ENCODE measurements around the gene GP1BB. TPM values are rescaled to one million over a fixed set of nuclear protein-coding genes. Genes with fewer than 3 reads are reported as not detected.
"Not testable (repeated sequence)": the region's sequence is repeated elsewhere in the genome, so short reads cannot be mapped to it uniquely, and the experiment has no call there.

Gene GP1BB
- total RNA-seq (2012; rRNA removed), result 1.3 TPM in 1 of 2 replicates, not detected in the other

DNA sequence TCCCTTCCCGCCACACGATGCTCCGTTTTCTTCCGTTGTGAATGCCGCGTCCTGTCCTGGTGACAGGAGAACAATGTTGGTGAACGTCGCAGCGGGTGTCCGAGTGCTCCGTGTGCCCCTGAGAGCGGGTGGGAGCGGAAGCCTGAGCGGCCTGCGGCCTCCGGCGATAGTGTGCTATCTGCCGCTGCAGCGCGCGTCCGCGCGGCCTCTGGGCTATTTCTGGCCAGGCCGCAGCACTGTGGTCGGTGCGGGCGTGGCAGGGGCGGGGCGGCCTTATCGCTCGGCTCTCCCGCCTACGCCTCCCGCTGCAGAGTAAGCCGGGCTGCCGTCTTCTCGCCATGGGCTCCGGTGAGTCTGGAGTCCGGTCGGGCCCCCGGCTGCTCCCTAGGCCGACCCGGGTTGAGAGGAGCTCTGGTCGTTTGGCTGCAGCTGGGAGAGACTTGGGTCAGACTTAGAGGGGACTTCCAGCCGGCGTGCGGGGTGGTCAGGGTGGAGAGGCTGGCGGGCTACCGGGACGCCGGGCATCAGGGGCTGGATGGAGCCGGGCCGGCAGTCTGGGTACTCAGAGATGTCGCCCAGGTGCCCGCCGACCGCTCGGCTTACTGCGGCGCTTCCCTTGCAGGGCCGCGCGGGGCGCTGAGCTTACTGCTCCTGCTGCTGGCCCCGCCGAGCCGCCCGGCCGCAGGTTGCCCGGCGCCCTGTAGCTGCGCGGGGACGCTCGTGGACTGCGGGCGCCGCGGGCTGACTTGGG is at the start of gene GP1BB:
GP1BB (plus strand) TSS at position 308 of the 751 bp plus-strand sequence; CDS start at position 339, 31 bp downstream.
- Histone ChIP-seq H3K9me3 (replicated peaks; ENCODE audit: low read length) (no peaks in the 10 kb centered on the region), H3K9ac (ENCODE audit: low read depth, low read length) (no peak within 1 kb of the TSS), H3K4me2 (ENCODE audit: low read length) (no peak within 1 kb of the TSS), H3K4me3 (ENCODE audit: low read length) (no peak within 1 kb of the TSS), H3K27me3 (ENCODE audit: control insufficient read depth, insufficient read depth, low read length) (no peaks in the 10 kb centered on the region), H3K36me3 (ENCODE audit: insufficient read depth, low read length) (peaks cover 15% of the 10 kb centered on the region), H3K4me1 (ENCODE audit: control insufficient read depth, insufficient read depth, low read length) (peaks cover 5% of the 10 kb centered on the region)

DNA sequence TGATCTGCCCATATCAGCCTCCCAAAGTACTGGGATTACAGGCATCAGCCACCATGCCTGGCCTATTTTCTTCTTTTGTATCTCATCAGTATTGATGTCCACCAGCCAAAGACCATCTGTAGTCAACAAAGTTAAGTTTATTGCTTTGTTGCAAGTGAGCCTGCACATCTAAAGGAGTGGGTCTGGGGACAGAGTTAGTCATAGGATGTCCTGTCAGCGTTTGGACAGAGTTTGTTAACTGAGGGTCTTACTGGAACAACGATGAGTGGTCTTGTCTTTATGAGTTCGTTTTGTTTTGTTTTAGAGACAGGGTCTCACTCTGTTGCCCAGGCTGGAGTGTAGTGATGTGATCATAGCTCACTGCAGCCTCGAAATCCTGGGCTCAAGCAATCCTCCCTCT is 49.7 kb upstream of the GP1BB start:
- Histone ChIP-seq H3K4me3 (ENCODE audit: low read length) (no peak overlapping the region), H3K9ac (ENCODE audit: low read depth, low read length) (no peak overlapping the region), H3K4me2 (ENCODE audit: low read length) (no peak overlapping the region), H3K4me1 (ENCODE audit: control insufficient read depth, insufficient read depth, low read length) (peaks cover 6% of the 10 kb centered on the region), H3K27me3 (ENCODE audit: control insufficient read depth, insufficient read depth, low read length) (peaks cover 21% of the 10 kb centered on the region), H3K9me3 (replicated peaks; ENCODE audit: low read length) (peaks cover 5% of the 10 kb centered on the region), H3K36me3 (ENCODE audit: insufficient read depth, low read length) (no peaks in the 10 kb centered on the region)

DNA sequence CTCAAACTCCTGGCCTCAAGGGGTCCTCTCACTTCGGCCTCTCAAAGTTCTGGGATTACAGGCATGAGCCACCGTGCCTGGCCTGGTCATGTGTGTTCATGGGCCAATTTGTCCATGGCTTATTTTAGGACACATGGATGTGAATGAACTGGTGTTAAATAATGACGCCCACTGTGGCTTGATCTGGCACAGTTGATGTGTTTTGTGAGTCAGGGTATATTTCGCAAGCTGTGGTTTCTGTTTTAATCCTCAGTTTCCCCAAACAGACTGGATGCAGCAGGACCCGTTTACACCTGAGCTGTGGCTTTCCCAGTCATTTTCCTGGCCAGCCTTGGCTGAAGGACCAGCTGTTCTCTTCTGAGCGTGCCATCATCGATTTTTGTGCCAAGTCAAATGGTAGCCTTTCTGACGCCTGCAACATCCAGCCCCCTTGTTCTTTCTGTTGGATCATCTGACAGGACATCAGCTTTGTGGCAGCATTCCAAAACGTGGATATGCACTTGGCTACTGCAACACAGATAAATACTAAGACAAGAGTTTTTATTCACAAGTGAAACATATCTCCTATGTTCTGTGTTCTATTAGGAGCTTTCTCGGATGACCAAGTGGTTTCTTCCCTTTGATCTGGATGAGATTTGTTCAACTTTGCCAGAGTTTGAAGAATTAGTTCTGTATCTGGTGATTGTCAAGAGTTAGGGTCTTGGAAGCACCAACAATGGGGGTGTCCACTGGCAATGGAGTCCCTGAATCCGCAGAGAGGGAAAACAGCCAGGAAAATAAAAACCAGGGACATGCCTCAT is 49.0 kb upstream of the GP1BB start:
- H3K9me3 ChIP-seq (replicated peaks; ENCODE audit: low read length), result peaks cover 5% of the 10 kb centered on the region
- no peak overlapping the region for H3K4me2 ChIP-seq (ENCODE audit: low read length)
- H3K36me3 ChIP-seq (ENCODE audit: insufficient read depth, low read length), result no peaks in the 10 kb centered on the region
- peaks cover 21% of the 10 kb centered on the region for H3K27me3 ChIP-seq (ENCODE audit: control insufficient read depth, insufficient read depth, low read length)
- no peak overlapping the region for H3K9ac ChIP-seq (ENCODE audit: low read depth, low read length)
- peaks cover 6% of the 10 kb centered on the region for H3K4me1 ChIP-seq (ENCODE audit: control insufficient read depth, insufficient read depth, low read length)
- H3K4me3 ChIP-seq (ENCODE audit: low read length), result no peak overlapping the region

DNA sequence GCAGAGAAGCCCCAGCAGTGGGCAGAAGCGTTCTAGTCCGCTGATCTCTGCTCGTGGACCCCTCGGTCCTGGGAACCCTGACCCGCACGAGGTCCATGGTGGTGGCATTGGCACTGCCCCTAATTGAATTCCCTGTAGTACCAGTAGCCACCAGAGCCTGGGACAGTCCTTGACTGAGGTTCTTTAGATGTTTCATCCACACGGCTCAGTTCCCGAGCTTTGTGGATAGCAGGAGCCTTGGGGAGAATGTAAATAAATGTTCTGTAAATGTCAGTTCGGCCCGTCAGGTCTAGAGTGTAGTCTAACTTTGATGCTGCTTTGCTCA is 48.4 kb upstream of the GP1BB start:
- no peak overlapping the region for H3K9ac ChIP-seq (ENCODE audit: low read depth, low read length)
- no peak overlapping the region for H3K4me2 ChIP-seq (ENCODE audit: low read length)
- H3K9me3 ChIP-seq (replicated peaks; ENCODE audit: low read length), result peaks cover 5% of the 10 kb centered on the region
- no peak overlapping the region for H3K4me3 ChIP-seq (ENCODE audit: low read length)
- no peaks in the 10 kb centered on the region for H3K36me3 ChIP-seq (ENCODE audit: insufficient read depth, low read length)
- H3K4me1 ChIP-seq (ENCODE audit: control insufficient read depth, insufficient read depth, low read length), result peaks cover 6% of the 10 kb centered on the region
- peaks cover 23% of the 10 kb centered on the region for H3K27me3 ChIP-seq (ENCODE audit: control insufficient read depth, insufficient read depth, low read length)

DNA sequence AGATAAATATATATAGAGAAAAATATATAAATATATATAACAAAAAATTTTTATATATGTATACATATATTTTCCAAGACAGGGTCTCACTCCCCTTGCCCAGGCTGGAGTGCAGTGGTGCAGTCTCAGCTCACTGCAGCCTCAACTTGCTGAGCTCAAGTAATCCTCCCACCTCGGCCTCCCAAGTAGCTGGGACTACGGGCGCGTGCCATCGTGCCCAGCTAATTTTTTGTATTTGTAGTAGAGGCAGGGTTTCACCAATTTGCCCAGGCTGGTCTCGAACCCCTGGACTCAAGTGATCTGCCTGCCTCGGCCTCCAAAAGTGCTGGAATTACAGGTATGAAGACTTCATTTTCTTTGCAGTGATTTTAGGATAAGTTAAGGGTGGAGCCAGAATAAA is 47.9 kb upstream of the GP1BB start:
- peaks cover 28% of the 10 kb centered on the region for H3K27me3 ChIP-seq (ENCODE audit: control insufficient read depth, insufficient read depth, low read length)
- no peak overlapping the region for H3K4me3 ChIP-seq (ENCODE audit: low read length)
- no peak overlapping the region for H3K9ac ChIP-seq (ENCODE audit: low read depth, low read length)
- H3K36me3 ChIP-seq (ENCODE audit: insufficient read depth, low read length), result no peaks in the 10 kb centered on the region
- peaks cover 6% of the 10 kb centered on the region for H3K4me1 ChIP-seq (ENCODE audit: control insufficient read depth, insufficient read depth, low read length)
- H3K9me3 ChIP-seq (replicated peaks; ENCODE audit: low read length), result peaks cover 5% of the 10 kb centered on the region
- no peak overlapping the region for H3K4me2 ChIP-seq (ENCODE audit: low read length)

DNA sequence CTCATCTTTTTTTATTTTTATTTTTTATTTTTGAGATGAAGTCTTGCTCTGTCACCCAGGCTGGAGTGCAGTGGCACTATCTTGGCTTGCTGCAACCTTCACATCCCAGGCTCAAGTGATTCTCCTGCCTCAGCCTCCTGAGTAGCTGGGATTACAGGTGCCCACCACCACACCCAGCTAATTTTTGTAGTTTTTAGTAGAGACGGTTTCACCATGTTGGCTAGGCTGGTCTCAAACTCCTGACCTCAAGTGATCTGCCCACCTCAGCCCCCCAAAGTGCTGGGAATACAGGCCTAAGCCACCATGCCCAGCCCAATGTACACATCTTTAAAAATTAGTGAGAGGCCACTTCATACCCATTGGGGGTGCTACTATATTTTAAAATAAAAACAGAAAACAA is 46.9 kb upstream of the GP1BB start:
- not testable (repeated sequence) for H3K9me3 ChIP-seq (replicated peaks; ENCODE audit: low read length); H3K36me3 ChIP-seq (ENCODE audit: insufficient read depth, low read length); H3K9ac ChIP-seq (ENCODE audit: low read depth, low read length); H3K4me3 ChIP-seq (ENCODE audit: low read length); H3K4me2 ChIP-seq (ENCODE audit: low read length); H3K4me1 ChIP-seq (ENCODE audit: control insufficient read depth, insufficient read depth, low read length)
- peaks cover 28% of the 10 kb centered on the region for H3K27me3 ChIP-seq (ENCODE audit: control insufficient read depth, insufficient read depth, low read length)

DNA sequence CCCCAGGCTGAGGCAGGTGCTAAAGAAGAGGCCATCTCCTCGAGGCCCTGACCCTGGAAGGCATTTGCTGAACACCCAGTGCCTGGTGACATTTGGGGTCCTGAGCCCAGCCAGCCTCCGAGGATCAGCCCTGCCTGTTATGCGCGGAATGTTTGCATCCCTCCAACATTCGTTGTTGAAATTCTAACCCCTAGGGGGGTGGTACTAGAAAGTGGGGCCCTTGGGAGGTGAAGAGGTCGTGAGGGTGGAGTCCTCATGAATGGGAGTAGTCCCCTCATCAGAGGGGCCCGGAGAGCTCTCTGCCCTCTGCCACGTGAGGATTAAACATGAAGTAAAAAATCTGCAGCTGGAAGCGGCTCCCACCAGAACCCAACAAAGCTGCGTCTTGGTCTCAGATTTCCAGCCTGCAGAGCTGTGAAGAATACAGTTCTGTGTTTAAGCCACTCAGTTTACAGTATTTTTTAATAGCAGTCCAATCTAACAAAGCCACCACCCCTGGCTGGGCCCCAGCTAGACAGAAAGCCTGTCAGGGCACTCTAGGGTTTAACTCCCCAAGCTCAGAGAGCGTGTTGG is 44.3 kb upstream of the GP1BB start:
- Histone ChIP-seq H3K27me3 (ENCODE audit: control insufficient read depth, insufficient read depth, low read length) (peaks cover 46% of the 10 kb centered on the region), H3K9ac (ENCODE audit: low read depth, low read length) (no peak overlapping the region), H3K36me3 (ENCODE audit: insufficient read depth, low read length) (no peaks in the 10 kb centered on the region), H3K4me1 (ENCODE audit: control insufficient read depth, insufficient read depth, low read length) (peaks cover 4% of the 10 kb centered on the region), H3K4me3 (ENCODE audit: low read length) (no peak overlapping the region), H3K9me3 (replicated peaks; ENCODE audit: low read length) (no peaks in the 10 kb centered on the region), H3K4me2 (ENCODE audit: low read length) (no peak overlapping the region)

DNA sequence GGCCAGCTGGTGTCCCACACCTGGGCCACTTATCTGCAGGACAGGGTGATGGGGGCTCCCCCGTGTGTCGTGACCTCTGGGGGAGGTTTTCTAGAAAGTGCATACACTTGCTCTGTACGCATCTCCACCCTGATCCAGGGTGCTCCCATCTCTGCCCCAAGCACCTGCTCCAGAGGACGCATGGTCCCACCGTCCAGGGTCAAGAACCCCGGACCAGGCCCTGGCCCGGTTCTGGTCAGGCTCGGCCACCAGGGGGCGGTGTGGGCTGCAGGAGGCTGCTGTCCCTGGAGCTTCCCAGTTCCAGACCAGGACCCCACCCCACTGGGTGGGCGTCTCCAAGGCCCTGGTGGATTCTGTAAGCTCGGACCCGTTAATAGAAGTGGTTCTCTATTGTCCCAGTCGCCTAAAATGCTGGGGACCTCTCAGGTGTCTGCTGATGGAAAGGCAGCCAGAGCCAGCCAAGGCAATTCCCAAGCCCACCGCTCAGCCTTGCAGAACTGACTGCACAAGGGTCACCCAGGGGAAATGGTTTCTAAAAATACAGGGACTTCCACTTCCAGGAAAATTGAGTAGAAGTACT is 43.7 kb upstream of the GP1BB start:
- no peak overlapping the region for H3K4me3 ChIP-seq (ENCODE audit: low read length)
- no peak overlapping the region for H3K4me2 ChIP-seq (ENCODE audit: low read length)
- no peaks in the 10 kb centered on the region for H3K9me3 ChIP-seq (replicated peaks; ENCODE audit: low read length)
- no peaks in the 10 kb centered on the region for H3K36me3 ChIP-seq (ENCODE audit: insufficient read depth, low read length)
- no peak overlapping the region for H3K9ac ChIP-seq (ENCODE audit: low read depth, low read length)
- H3K4me1 ChIP-seq (ENCODE audit: control insufficient read depth, insufficient read depth, low read length), result no peaks in the 10 kb centered on the region
- peaks cover 40% of the 10 kb centered on the region for H3K27me3 ChIP-seq (ENCODE audit: control insufficient read depth, insufficient read depth, low read length)

DNA sequence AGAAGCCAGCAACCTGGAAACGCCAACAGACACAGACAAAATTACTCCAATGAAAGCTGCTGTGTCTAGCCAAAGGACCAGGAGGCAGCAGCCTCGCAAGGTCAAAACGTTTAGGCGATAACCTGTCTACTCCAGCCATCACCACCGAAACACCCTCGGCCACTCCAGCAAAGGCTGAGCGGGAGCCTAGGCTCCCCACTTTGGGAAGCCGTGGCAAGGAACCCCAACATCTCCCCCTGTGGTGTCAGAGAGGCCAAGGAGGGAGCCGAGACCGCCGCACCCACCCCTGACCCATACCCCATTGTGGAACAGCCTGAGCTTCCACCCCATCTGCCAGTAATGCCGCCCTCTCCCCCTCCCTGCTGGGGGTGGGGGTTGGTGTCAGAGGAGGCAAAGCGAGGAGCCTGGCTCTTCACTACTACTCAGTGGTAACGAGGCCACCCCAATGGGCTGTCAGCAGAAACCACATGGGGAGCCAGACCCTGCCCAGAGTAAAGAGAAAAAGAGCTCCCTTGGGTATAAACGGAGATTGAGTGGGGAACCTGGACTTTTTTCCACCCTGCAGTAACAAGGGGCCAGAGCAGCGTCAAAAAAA is 43.0 kb upstream of the GP1BB start:
- Histone ChIP-seq H3K27me3 (ENCODE audit: control insufficient read depth, insufficient read depth, low read length) (peaks cover 35% of the 10 kb centered on the region), H3K9me3 (replicated peaks; ENCODE audit: low read length) (no peaks in the 10 kb centered on the region), H3K4me2 (ENCODE audit: low read length) (no peak overlapping the region), H3K36me3 (ENCODE audit: insufficient read depth, low read length) (no peaks in the 10 kb centered on the region), H3K4me1 (ENCODE audit: control insufficient read depth, insufficient read depth, low read length) (no peaks in the 10 kb centered on the region), H3K4me3 (ENCODE audit: low read length) (no peak overlapping the region), H3K9ac (ENCODE audit: low read depth, low read length) (no peak overlapping the region)

DNA sequence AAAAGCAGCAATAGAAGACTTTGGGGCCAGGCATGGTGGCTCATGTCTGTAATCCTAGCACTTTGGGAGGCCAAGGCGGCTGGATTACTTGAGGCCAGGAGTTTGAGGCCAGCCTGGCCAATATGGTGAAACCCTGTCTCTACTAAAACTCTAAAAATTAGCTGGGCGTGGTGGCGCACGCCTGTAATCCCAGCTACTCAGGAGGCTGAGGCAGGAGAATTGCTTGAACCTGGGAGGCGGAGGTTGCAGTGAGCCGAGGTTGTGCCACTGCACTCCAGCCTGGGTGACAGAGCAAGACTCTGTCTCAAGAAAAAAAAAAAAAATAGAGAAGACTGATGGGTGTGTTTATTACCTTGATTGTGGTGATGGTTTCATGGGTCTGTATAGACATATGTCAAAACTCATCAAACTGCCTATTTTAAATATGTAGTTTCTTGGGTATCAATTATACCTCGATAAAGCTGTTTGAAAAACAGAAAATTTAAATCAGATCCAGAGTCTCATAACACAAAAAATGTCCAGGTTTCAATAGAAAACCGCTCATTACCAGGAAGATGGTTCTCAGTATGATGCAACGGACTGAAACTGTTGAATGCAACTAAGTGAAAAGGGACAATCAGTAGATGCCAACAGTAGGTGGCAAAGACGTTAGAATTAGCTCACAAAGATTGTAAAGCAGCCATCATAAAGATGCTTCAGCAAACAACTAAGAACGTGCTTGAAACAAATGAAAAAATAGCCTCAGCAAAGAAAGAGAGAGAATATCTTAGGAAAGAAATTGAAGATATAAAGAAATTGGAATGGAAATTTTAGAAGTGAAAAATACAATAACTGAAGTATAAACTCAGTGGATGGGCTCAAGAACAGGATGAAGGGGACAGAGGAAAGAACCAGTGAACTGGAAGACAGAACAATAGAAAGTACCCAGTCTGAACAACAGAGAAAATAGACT is 42.2 kb upstream of the GP1BB start:
- Histone ChIP-seq H3K4me2 (ENCODE audit: low read length) (no peak overlapping the region), H3K9me3 (replicated peaks; ENCODE audit: low read length) (no peaks in the 10 kb centered on the region), H3K36me3 (ENCODE audit: insufficient read depth, low read length) (no peaks in the 10 kb centered on the region), H3K9ac (ENCODE audit: low read depth, low read length) (no peak overlapping the region), H3K4me3 (ENCODE audit: low read length) (no peak overlapping the region), H3K4me1 (ENCODE audit: control insufficient read depth, insufficient read depth, low read length) (no peaks in the 10 kb centered on the region), H3K27me3 (ENCODE audit: control insufficient read depth, insufficient read depth, low read length) (peaks cover 32% of the 10 kb centered on the region)

Data from skeletal muscle satellite cell (primary cell).